Ascending aorta (tissue), 2 donors: ENCODE measurements around the gene ENO2. TPM values are rescaled to one million over a fixed set of nuclear protein-coding genes. Genes with fewer than 3 reads are reported as not detected.
A peak's percentile ranks its signal among the peaks of the same experiment; 100 is the strongest.

Experiments used
- DNase-seq, 2 donors: peaks; one replicate each; pipeline ENCODE4 v3.0.0-alpha.2; 2019; ENCODE audit warnings: low spot score in 2 of 2
- H3K27ac ChIP-seq, 2 donors: fragments of 200-600 bp; sonication (generic); one replicate each; pipeline ENCODE4 v1.5.1; 2016 to 2017; ENCODE audit warnings: mild to moderate bottlenecking in 1 of 2
- H3K27me3 ChIP-seq: fragments of 200-600 bp; sonication (generic); one replicate; pipeline ENCODE4 v1.5.1; 2017
- H3K36me3 ChIP-seq, 2 donors: fragments of 200-600 bp; sonication (generic); one replicate each; pipeline ENCODE4 v1.5.1; 2016
- H3K4me1 ChIP-seq, 2 donors: fragments of 200-600 bp; sonication (generic); one replicate each; pipeline ENCODE4 v1.5.1; 2016 to 2017; ENCODE audit warnings: mild to moderate bottlenecking in 1 of 2
- H3K4me3 ChIP-seq, 2 donors: fragments of 200-600 bp; sonication (generic); one replicate each; pipeline ENCODE4 v1.5.1; 2016 to 2017; ENCODE audit warnings: mild to moderate bottlenecking in 1 of 2
- H3K9me3 ChIP-seq, 2 donors: fragments of 200-600 bp; sonication (generic); one replicate each; pipeline ENCODE4 v1.5.1; 2016
- intact Hi-C: fragments of 100-400 bp; cut with DNase I; formaldehyde crosslinking; loops from one replicate; pipeline ENCODE4 v1.15.1; 2023
- total RNA-seq: library from RNA; depleted of rRNA; stranded (reverse); fragments of >200 nt; gene quantifications from one replicate; pipeline ENCODE4 v1.1.0, GENCODE V29; 2016
- TF ChIP-seq, protein P1 (sequence below), 3 experiments: fragments of 200-600 bp in 2 of 3; fragments of 450-650 bp in 1 of 3; sonication (generic) in 2 of 3; IDR thresholded peaks; one replicate each; pipeline ENCODE4 v1.5.1; 2016 to 2019; ENCODE audit warnings: antibody characterized with exemption in 3 of 3, mild to moderate bottlenecking in 1 of 3, moderate library complexity in 1 of 3

Gene ENO2
- total RNA-seq, 1 donor from 2014 or later: 30.3 TPM

DNA sequence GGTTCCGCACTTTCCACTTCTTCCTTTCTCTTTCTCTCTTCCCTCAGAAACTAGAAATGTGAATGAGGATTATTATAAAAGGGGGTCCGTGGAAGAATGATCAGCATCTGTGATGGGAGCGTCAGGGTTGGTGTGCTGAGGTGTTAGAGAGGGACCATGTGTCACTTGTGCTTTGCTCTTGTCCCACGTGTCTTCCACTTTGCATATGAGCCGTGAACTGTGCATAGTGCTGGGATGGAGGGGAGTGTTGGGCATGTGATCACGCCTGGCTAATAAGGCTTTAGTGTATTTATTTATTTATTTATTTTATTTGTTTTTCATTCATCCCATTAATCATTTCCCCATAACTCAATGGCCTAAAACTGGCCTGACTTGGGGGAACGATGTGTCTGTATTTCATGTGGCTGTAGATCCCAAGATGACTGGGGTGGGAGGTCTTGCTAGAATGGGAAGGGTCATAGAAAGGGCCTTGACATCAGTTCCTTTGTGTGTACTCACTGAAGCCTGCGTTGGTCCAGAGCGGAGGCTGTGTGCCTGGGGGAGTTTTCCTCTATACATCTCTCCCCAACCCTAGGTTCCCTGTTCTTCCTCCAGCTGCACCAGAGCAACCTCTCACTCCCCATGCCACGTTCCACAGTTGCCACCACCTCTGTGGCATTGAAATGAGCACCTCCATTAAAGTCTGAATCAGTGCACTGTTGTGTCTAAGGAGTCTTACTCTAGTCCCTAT lies 8.8 kb downstream of the ENO2 start:
- H3K27me3 ChIP-seq: no peaks in the 10 kb centered on the region
- no peaks in the 10 kb centered on the region for H3K9me3 ChIP-seq
- TF ChIP-seq, protein P1, sequence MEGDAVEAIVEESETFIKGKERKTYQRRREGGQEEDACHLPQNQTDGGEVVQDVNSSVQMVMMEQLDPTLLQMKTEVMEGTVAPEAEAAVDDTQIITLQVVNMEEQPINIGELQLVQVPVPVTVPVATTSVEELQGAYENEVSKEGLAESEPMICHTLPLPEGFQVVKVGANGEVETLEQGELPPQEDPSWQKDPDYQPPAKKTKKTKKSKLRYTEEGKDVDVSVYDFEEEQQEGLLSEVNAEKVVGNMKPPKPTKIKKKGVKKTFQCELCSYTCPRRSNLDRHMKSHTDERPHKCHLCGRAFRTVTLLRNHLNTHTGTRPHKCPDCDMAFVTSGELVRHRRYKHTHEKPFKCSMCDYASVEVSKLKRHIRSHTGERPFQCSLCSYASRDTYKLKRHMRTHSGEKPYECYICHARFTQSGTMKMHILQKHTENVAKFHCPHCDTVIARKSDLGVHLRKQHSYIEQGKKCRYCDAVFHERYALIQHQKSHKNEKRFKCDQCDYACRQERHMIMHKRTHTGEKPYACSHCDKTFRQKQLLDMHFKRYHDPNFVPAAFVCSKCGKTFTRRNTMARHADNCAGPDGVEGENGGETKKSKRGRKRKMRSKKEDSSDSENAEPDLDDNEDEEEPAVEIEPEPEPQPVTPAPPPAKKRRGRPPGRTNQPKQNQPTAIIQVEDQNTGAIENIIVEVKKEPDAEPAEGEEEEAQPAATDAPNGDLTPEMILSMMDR (IDR thresholded peaks at IDR 0.05): no peak
- no peak overlapping the region for H3K4me3 ChIP-seq
- no peak for DNase-seq
- H3K4me1 ChIP-seq: peaks cover 12 to 23% of the 10 kb centered on the region in 2 donors
- intact Hi-C loops: loop anchor here (10.0 kb wide), 1 partner anchor 578 kb away; the partner anchor contains the start of gene TNFRSF1A
- H3K36me3 ChIP-seq: peaks cover 18 to 19% of the 10 kb centered on the region in 2 donors
- H3K27ac ChIP-seq: no peak overlapping the region

GRCh38 chr12:6923851-6924250 lies 9.5 kb downstream of the ENO2 start:
- intact Hi-C loops: loop anchor here (1.0 to 10.0 kb wide), 5 partner anchors 14 to 579 kb away; partner anchors contain the start of gene TNFRSF1A
- TF ChIP-seq, protein P1 (IDR thresholded peaks at IDR 0.05): no peak
- Histone ChIP-seq H3K27me3 (no peaks in the 10 kb centered on the region), H3K27ac (peak overlapping the region; percentile 97 to 99), H3K4me1 (peaks cover 12 to 23% of the 10 kb centered on the region in 2 donors), H3K4me3 (no peak overlapping the region), H3K9me3 (no peaks in the 10 kb centered on the region), H3K36me3 (peaks cover 18 to 19% of the 10 kb centered on the region in 2 donors)
- no peak for DNase-seq

GRCh38 chr12:6925239-6925539 lies 10.8 kb downstream of the ENO2 start:
- no peaks in the 10 kb centered on the region for H3K9me3 ChIP-seq
- DNase-seq: no peak
- H3K27ac ChIP-seq: peak overlapping the region; percentile 97 to 99
- TF ChIP-seq, protein P1 (IDR thresholded peaks at IDR 0.05): no peak
- H3K4me1 ChIP-seq: peaks cover 19 to 30% of the 10 kb centered on the region in 2 donors
- peaks cover 18 to 19% of the 10 kb centered on the region in 2 donors for H3K36me3 ChIP-seq
- intact Hi-C loops: loop anchor here (1.0 to 10.0 kb wide), 5 partner anchors 18 to 580 kb away; partner anchors contain the start of genes LPCAT3, RNU7-1 and TNFRSF1A
- peak overlapping the region; percentile 38 to 92 for H3K4me3 ChIP-seq
- no peaks in the 10 kb centered on the region for H3K27me3 ChIP-seq

DNA sequence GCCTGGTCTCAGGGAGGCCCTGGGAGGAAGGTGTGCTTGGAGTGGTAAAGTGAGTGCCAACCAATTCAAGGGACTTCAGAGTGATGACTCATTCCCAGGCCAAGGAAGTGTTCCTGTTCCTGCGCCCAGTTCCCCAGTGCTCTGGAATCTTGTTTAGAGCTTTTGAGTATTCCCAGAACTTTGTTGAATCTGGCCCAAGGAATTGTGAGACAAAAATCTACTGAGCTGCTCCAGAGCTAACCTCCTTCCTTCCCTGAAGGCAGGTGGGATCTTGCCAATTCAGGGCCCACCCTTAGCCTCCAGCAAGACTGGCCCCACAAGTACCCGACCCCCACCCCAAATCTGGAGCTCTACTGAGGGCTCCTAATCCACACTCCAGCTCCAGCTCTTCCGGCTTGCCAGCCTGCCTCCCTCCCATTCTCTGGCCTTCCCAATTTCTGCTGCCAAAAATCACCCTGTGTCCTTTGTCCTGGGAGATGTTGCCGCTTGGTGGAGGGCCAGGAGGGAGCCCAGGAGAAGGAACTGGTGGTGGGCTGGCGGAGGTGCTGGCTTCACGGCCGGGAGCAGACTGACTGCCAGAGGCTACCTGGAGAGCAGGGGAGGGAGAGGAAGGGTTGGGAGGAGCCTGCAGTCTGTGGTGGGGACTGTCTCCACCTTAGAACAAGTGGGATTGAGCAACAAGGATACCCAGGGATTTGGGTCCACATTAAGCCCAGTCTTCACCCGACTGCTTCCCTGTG lies 11.3 kb downstream of the ENO2 start:
- intact Hi-C loops: loop anchor here (1.0 to 10.0 kb wide), 5 partner anchors 18 to 581 kb away; partner anchors contain the start of genes LPCAT3, RNU7-1 and TNFRSF1A
- Histone ChIP-seq H3K9me3 (no peaks in the 10 kb centered on the region), H3K27ac (peak overlapping the region; percentile 97 to 99), H3K4me3 (peak overlapping the region; percentile 92 to 99), H3K36me3 (peaks cover 18 to 19% of the 10 kb centered on the region in 2 donors), H3K4me1 (peaks cover 22 to 31% of the 10 kb centered on the region in 2 donors), H3K27me3 (no peaks in the 10 kb centered on the region)
- TF ChIP-seq, protein P1 (IDR thresholded peaks at IDR 0.05): no peak
- DNase-seq: peak in 1 of 2 donors; percentile 91

DNA sequence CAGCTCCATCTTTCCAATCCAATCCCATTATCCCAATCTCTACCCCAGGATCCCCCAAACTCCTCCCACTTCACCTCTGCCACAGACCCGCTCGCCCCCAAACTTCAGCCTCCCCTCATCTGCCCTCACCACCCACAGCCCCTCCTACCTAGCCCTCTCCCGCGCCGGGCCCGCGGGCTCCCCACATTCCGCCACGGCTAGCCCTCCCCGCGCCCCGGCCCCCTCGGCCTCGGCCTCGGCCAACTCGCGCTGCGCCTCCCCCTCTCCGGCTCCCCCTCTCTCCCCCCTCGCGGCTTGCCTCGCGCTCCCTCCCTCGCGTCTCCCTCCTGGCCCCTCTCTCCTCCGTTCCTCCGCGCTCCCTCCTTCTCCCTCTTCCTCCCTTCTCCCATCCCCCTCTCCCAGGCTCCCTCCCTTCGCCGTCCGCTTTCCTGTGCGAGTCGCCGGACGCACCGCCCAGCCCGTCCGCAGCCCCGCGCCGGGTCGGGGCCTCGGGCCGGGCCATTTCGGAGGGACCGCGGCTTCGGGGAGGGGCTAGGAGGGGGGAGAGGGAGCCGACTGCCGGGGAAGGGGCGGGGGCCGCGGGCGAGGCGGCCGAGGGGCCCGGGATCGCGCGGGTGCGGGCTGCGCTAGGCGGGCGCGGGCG lies 13.1 kb downstream of the ENO2 start, which contains the start of gene ATN1:
Gene ATN1 (plus strand): TSS at position 581 of the 643 bp plus-strand sequence. CDS start 6,043 bp downstream, outside the sequence.
- TF ChIP-seq, protein P1 (IDR thresholded peaks at IDR 0.05): no peak
- peaks cover 27 to 40% of the 10 kb centered on the region in 2 donors for H3K4me1 ChIP-seq
- DNase-seq: peak in 1 of 2 donors; percentile 91
- peak within 1 kb of the TSS; percentile 97 to 99 for H3K27ac ChIP-seq
- H3K27me3 ChIP-seq: no peaks in the 10 kb centered on the region
- intact Hi-C loops: loop anchor here (1.0 to 10.0 kb wide), 3 partner anchors 9 to 583 kb away; partner anchors contain the start of genes LPCAT3 and TNFRSF1A
- peaks cover 6 to 7% of the 10 kb centered on the region in 2 donors for H3K36me3 ChIP-seq
- peak within 1 kb of the TSS; percentile 92 to 99 for H3K4me3 ChIP-seq
- no peaks in the 10 kb centered on the region for H3K9me3 ChIP-seq
